ENCODE results near the gene NCOA3.

NCOA3 gene

DNA sequence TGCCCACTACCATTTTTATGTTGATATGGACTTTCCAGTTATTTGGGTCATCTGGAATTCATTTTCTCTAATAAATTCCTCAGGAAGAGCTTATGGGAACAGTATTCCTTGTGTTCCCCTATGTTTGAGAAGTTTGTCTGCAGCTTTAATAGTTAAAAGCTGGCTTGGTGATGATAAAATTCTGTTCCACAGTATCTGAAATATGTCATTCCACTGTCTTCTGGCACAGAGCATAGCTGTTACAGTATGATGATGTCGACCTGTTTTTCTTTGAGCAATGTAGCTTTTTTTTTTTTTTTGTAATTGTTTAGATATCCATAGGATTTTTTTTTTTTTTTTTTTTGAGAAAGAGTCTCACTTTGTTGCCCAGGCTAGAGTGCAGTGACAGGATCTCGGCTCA, 43.2 kb downstream of the NCOA3 start:
- no peak overlapping the region for H3K4me3 ChIP-seq (ENCODE audit: control insufficient read depth, low read depth, low read length)
- no peak for TF ChIP-seq CTCF (IDR thresholded peaks at IDR 0.05; ENCODE audit: control insufficient read depth, insufficient read depth, low read depth, low read length, missing control alignments)

GRCh38 chr20:47545499-47545898, 43.8 kb downstream of the NCOA3 start:
- H3K4me3 ChIP-seq (ENCODE audit: control insufficient read depth, low read depth, low read length): no peak overlapping the region
- TF ChIP-seq CTCF (IDR thresholded peaks at IDR 0.05; ENCODE audit: control insufficient read depth, insufficient read depth, low read depth, low read length, missing control alignments): no peak
- no peak for DNase-seq (ENCODE audit: low read depth)

More for the DNA sequence above, 43.2 kb downstream of the NCOA3 start:
- no peak for DNase-seq (ENCODE audit: low read depth)

DNA sequence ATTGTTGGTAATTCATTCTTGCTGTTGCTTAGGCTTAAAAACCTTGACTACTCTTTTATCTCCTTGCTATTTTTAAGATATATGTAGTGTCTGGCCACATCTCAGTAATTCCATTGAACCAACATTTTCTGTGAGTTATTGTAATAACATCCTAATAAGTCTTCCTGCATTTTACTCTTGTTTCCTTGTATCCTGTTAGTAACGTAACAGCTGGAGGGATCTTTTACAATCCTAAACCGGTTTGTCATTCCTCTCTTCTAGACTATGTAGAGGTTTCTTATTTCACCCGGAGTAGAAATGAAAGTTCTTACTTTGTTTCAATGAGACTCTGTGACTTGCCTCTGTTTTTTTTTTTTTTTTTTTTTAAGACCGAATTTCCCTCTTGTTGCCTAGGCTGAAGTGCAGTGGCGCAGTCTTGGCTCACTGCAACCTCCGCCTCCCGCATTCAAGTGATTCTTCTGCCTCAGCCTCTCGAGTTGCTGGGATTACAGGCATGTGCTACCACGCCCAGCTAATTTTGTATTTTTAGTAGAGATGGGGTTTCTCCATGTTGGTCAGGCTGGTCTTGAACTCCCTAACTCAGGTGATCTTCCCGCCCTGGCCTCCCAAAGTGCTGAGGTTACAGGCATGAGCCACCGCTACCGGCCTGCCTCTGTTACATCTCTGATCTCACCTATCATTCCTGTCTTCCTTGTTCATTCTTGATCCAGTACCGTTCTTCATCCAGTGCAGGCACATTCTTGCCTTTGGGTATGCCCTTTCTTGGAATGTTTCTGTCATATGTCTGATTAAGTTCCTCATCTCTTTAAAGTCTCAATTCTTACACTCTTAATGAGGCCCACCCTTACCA, 44.7 kb downstream of the NCOA3 start:
- TF ChIP-seq CTCF (IDR thresholded peaks at IDR 0.05; ENCODE audit: control insufficient read depth, insufficient read depth, low read depth, low read length, missing control alignments): no peak
- H3K4me3 ChIP-seq (ENCODE audit: control insufficient read depth, low read depth, low read length): no peak overlapping the region
- peak; percentile 68 for DNase-seq (ENCODE audit: low read depth)

- DNase-seq (ENCODE audit: low read depth): no peak
- no peak overlapping the region for H3K4me3 ChIP-seq (ENCODE audit: control insufficient read depth, low read depth, low read length)
- TF ChIP-seq CTCF (IDR thresholded peaks at IDR 0.05; ENCODE audit: control insufficient read depth, insufficient read depth, low read depth, low read length, missing control alignments): no peak
Observed at GRCh38 chr20:47547034-47547387, 45.3 kb downstream of the NCOA3 start.

DNA sequence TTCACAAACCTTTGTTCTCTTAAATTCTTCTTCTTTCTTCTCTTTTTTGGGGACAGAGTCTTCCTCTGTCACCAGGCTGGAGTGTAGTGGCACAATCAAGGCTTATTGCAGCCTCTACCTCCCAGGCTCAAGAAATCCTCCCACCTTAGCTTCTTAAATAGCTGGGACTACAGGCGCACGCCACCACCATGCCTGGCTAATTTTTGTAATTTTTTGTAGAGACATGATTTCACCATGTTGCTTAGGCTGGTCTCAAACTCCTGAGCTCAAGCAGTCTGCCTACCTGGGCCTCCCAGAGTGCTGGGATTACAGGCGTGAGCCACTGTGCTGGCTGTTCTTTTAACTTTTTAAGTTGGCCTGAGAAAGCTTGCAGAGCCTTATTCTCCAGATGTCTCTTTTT, 48.0 kb downstream of the NCOA3 start:
- H3K4me3 ChIP-seq (ENCODE audit: control insufficient read depth, low read depth, low read length): no peak overlapping the region
- DNase-seq (ENCODE audit: low read depth): no peak
- no peak for TF ChIP-seq CTCF (IDR thresholded peaks at IDR 0.05; ENCODE audit: control insufficient read depth, insufficient read depth, low read depth, low read length, missing control alignments)

- H3K4me3 ChIP-seq (ENCODE audit: control insufficient read depth, low read depth, low read length): no peak overlapping the region
- DNase-seq (ENCODE audit: low read depth): no peak
- no peak for TF ChIP-seq CTCF (IDR thresholded peaks at IDR 0.05; ENCODE audit: control insufficient read depth, insufficient read depth, low read depth, low read length, missing control alignments)
Observed at GRCh38 chr20:47551222-47551621, 49.5 kb downstream of the NCOA3 start.
